Skin of body (tissue), 2 donors: ENCODE measurements around the gene PCSK4. TPM values are rescaled to one million over a fixed set of nuclear protein-coding genes. Genes with fewer than 3 reads are reported as not detected.
A peak's percentile ranks its signal among the peaks of the same experiment; 100 is the strongest.

Experiments used
- DNase-seq: peaks from one replicate; lab custom pipeline; 2025; lab: John Stamatoyannopoulos, UW
- total RNA-seq: library from RNA; depleted of rRNA; stranded (reverse); fragments of >200 nt; gene quantifications from one replicate; pipeline ENCODE4 v1.2.3, GENCODE V29; 2014

Gene PCSK4
- total RNA-seq, 1 donor from 2014 or later: 0.59 TPM

DNA sequence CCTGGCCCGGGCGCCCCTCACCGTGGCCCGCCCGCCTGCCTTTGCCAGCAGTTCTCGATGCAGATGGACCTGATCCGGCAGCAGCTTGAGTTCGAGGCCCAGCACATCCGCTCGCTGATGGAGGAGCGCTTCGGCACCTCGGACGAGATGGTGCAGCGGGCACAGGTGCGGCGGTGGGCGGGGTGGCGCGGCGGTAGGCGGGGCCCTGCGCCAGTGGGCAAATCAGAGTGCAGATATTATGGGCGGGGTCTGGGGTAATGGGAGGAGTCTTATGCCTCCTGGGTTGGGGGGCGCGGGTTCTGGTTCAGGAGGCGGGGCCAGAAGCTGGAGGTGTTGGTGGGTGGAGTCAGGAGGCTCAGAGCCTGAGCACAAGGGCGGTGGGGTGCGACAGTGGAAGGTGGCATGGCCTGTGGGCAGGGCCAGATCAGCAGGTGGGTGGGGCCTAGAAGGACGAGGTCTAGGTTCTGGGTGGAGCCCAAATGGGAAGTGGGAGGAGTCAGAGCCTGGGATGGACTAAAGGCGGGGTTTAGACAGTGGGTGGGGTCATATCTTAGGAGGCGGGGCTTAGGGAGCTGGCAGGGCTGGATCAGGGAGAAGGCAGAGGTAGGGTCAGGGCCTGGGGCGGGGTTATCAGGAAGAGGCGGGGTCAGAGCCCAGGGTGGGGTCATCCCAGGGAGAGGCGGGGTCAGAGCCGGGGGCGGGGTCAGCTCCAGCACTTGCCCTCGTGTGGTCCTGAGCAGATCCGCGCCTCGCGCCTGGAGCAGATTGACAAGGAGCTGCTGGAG is 34.6 kb downstream of the PCSK4 start:
- DNase-seq: no peak

DNA sequence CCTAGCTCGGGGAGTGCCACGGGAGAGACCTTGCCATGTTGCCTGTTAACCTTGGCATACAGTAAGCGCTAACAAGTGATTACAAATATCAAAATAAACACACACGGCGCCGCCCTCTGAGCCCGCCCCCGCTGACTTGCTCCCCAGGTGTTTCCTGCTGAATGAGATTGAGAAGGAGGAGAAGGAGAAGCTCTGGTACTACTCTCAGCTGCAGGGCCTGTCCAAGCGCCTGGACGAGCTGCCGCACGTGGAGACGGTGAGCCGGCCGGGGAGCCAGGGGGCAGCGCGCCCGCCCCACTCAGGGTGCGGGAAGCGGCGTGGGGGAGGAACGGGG is 35.2 kb downstream of the PCSK4 start:
- DNase-seq: no peak

DNA sequence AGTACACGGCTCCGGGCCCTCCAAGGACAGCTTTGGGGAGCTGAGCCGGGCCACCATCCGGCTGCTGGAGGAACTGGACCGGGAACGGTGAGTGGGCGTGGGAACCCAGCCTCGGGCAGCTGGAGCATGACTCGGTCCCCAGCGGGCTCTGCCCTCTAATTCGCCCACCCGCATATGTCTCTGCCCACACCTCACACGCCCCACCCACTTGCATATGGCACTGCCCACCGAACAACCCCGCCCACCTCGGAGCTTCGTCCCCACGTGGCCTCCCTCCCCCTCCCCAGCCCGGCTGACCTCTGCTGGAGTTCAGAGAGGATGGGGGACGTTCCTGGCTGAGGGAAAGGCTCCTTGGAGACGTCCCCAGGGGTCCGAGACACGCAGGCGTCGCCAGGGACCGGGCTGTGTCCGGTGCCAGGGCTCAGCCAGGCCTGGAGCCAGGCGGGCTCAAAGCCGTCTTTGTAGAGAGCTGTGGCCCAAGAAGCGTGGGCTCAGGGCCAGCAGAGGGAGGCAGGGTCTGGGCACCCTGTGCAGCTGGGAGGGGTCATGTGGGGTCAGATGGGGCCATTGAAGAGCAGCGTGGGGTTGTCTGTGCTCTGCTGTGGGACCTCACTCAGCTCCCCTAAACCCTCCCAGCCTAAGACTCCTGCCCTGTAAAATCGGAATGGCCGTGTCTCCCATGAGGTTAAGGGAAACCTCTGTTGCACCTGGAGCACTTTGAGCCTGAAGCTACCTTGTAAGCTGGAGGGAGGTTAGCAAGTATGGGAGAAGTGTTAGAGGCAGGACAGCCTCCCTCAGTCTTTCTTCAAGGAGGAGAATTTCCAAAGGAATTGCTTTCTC is 36.4 kb downstream of the PCSK4 start:
- DNase-seq: no peak

DNA sequence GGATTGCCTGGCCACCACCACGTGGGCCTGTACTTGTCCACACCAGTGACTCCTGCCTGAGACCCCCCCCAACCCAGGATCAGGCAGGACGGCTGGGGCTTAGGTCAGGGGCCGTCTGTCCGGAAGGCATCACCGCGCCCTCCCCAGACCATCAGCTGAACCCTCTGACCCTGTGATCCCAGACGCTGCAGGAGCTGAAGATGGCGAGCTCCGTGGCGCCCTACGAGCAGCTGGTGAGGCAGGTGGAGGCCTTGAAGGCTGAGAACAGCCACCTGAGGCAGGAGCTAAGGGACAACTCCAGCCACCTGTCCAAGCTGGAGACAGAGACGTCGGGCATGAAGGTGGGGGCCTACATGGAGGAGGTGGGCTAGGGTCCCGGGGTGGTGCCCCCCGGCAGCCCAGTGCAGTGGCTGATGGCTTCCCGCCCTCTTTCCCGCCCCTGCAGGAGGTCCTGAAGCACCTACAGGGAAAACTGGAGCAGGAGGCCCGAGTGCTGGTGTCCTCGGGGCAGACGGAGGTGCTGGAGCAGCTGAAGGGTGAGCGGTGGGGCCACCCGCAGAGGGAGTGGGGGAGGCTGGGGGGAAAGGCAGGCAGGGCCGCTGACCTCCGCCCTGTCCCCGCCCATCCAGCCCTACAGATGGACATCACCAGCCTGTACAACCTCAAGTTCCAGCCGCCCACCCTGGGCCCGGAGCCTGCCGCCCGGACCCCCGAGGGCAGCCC is 37.2 kb downstream of the PCSK4 start:
- DNase-seq: no peak

GRCh38 chr19:1451916-1452801 is 38.0 kb downstream of the PCSK4 start:
- DNase-seq: no peak

GRCh38 chr19:1450735-1451731 is 39.1 kb downstream of the PCSK4 start:
- no peak for DNase-seq

DNA sequence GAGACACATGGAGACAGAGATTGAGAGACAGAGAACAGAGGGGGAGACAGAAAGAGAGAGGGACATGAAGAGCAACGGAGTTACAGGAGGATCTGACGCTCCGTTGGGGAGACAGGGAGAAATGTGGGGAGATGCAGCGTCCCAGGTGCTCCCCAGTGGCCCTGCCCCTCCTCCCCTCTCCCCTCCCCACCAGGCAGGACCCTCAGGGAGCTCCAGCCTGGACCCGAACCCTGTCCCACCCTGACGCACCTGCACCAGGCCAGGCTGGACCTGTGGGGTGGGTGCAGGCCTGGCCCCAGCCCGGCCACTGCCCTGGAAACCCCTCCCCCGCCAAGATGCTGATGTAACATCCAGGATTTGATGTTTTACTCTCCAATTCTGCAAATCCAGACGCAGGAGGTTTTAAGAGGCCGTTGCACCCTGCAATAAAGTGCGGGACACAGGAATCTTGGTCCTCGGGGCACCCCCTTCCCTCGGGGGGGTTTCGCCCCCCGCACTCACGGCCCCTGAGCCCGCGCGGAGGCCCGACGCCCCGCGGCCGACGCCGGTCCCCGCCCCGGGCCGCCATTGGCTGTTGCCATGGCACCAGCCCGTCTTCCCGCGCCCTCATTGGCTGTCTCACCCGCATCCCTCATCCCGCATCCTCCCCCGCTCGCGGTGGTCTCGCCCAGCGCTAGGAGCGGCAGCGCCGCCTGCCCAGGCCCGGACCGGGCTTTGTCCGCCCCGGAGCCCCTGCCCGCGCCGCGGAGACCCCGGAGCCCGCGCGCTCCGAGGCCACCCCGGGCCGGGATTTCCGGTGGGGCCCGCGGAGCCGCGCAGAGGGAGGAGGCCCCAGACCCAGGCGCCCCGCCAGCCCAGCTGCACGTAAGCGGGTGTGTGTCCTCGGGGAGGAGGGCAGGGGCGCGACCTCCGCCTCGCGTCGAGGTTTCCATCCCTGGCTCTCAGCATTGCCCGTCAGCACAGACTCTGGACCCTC is 40.4 kb downstream of the PCSK4 start, which contains the start of gene APC2:
APC2 (plus strand) TSS at position 655 of the 976 bp plus-strand sequence. CDS start 2,881 bp downstream, outside the sequence.
- no peak for DNase-seq

DNA sequence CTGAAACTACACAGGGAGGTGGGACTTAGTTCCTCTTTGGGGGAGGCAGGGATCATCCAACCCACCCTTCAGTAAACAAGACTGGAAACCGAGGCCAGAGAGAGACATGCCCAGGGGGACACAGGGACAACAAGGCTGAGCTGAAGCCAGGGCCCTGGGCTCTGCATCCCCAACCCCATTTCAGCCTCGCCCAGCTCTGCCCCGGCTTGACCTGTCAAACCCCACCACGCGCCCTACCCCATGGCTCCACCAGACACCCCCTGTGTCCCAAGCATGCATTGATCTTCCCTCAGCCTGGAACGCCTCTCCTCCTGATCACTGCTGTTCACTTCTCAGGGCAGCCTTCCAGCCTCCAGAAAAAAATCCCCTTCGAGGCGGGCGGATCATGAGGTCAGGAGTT is 42.2 kb downstream of the PCSK4 start:
- DNase-seq: no peak

- no peak for DNase-seq
These were observed 42.6 kb downstream of the PCSK4 start for GRCh38 chr19:1447504-1447903.

DNA sequence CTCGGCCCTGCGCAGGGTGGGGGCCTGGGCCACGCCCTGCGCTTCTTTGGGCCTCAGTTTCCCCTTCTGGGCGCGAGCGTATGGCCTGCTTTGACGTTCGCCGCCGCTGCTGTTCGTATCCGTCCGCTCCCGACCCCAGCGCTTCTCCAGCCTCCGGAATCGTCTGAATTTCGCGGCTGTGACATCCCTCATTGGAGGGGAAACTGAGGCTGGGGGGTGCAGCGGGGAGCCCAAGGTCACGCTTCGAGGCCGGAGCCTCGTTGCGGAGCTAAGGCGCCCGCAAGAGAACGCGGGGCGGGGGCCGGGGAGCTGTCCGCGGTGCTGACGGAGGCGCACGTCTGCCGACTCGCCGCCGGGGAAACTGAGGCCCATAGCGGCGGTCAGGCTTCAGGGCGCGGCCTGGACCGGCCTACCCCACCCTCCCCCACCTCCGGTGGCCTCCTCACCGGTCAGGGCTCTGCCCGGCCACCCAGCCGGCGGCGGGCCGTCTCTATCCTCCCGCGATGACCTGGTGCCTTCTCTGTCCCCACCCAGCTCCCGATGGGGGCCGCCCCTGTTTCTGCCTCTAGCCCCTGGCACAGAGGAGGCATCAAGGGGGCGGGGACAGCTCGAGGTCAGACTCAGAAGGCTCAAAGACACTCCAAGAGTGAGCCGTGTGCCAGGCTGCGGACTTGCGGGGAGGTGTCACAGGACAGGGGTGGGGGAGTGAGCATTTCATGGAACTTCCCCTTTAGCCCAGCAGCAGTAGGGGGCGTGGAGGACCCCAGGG is 43.3 kb downstream of the PCSK4 start:
- no peak for DNase-seq

DNA sequence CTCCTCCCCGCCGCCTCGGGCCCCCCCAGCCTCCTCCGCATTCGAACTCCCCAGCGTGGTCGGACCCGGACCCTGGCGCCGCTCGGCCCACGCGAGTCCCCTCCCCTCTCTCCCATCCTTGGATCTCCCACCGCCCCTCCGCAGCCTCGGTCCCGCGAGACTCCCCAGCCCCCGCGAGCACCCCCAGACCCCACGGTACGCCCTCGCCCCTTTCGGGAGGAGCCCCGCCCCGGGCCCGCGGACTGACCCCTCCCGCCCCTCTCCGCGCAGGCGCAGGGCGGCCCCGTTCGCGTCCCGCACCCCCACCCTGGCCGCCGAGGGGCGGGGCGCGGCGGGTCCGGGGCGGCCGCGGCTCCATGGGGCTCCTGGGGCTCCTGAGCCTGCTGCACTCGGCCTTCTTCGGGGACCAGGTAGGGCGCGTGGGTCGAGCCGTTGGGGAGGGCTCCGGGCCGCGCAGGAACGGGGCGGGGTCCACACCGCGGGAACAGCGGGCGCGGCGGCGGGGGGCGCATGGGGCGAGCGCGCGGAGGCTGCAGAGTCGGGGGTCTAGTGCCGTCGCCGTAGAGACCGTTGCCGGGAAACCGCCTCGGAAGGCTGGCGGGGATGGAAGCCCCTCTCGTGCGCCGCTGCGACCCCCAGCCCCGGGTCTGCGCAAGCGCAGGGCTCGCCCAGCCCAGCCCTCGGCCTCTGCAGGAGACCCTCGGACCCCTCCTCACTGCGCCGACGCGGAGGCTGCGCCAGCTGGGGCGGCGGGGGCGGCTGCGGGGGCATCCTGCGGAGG is 44.0 kb downstream of the PCSK4 start:
- no peak for DNase-seq

GRCh38 chr19:1445185-1445931 is 44.8 kb downstream of the PCSK4 start:
- peak; percentile 23 for DNase-seq

GRCh38 chr19:1441677-1442438 is 48.3 kb downstream of the PCSK4 start:
- DNase-seq: no peak

GRCh38 chr19:1441022-1441426 is 49.1 kb downstream of the PCSK4 start:
- DNase-seq: no peak

GRCh38 chr19:1440418-1440801 is 49.7 kb downstream of the PCSK4 start:
- DNase-seq: no peak
